WTC11 (cell line): ENCODE data around the gene RABL6.
"Not testable (repeated sequence)": the region's sequence is repeated elsewhere in the genome, so short reads cannot be mapped to it uniquely, and the experiment has no call there.

Experiments
- CDX4 ChIP-seq: fragments of 250-450 bp; sonication (Bioruptor Pico); IDR thresholded peaks from 2 replicates; pipeline ENCODE4 v1.9.0; 2021; ENCODE audit warnings: moderate library complexity, mild to moderate bottlenecking, inconsistent platforms, borderline replicate concordance
- CREB1 ChIP-seq: sonication (generic); formaldehyde crosslinking; IDR thresholded peaks from 2 replicates; pipeline ENCODE4 v1.8.0; 2023; ENCODE audit warnings: mild to moderate bottlenecking, missing genetic modification reagents
- CREM ChIP-seq: sonication (generic); formaldehyde crosslinking; IDR thresholded peaks from 2 replicates; pipeline ENCODE4 v1.8.1; 2022; ENCODE audit warnings: mild to moderate bottlenecking, missing genetic modification reagents, moderate library complexity
- CTCF ChIP-seq: fragments of 200-600 bp; IDR thresholded peaks from 2 replicates; pipeline ENCODE4 v1.8.0; 2022; ENCODE audit warnings: antibody characterized with exemption
- MAX ChIP-seq: sonication (generic); formaldehyde crosslinking; IDR thresholded peaks from 2 replicates; pipeline ENCODE4 v1.8.0; 2022; ENCODE audit warnings: mild to moderate bottlenecking, missing genetic modification reagents
- NR2C2 ChIP-seq: sonication (generic); formaldehyde crosslinking; IDR thresholded peaks from 2 replicates; pipeline ENCODE4 v1.8.0; 2022; ENCODE audit warnings: mild to moderate bottlenecking, missing genetic modification reagents
- SMAD4 ChIP-seq: sonication (generic); formaldehyde crosslinking; IDR thresholded peaks from 2 replicates; pipeline ENCODE4 v1.8.0; 2022; ENCODE audit warnings: mild to moderate bottlenecking, missing genetic modification reagents
- SP1 ChIP-seq: sonication (generic); formaldehyde crosslinking; conservative IDR thresholded peaks from 2 replicates; pipeline ENCODE4 v1.8.1; 2022; ENCODE audit warnings: missing genetic modification reagents
- STAT6 ChIP-seq: sonication (generic); formaldehyde crosslinking; conservative IDR thresholded peaks from 2 replicates; pipeline ENCODE4 v1.8.1; 2023; ENCODE audit warnings: mild to moderate bottlenecking, low read depth, missing genetic modification reagents, moderate library complexity
- USF2 ChIP-seq: sonication (generic); formaldehyde crosslinking; IDR thresholded peaks from 2 replicates; pipeline ENCODE4 v1.8.1; 2023; ENCODE audit warnings: mild to moderate bottlenecking, missing genetic modification reagents, moderate library complexity
- ZMAT4 ChIP-seq: fragments of 250-450 bp; sonication (Bioruptor Pico); IDR thresholded peaks from 2 replicates; pipeline ENCODE4 v1.9.0; 2021; ENCODE audit warnings: mild to moderate bottlenecking
- ZNF263 ChIP-seq: sonication (generic); formaldehyde crosslinking; IDR thresholded peaks from 2 replicates; pipeline ENCODE4 v1.8.1; 2022; ENCODE audit warnings: low read depth, mild to moderate bottlenecking, moderate library complexity, missing genetic modification reagents
- ZNF512 ChIP-seq: sonication (generic); formaldehyde crosslinking; IDR thresholded peaks from 2 replicates; pipeline ENCODE4 v1.8.1; 2022; ENCODE audit warnings: missing genetic modification reagents, borderline replicate concordance

- not testable (repeated sequence) for TF ChIP-seq NR2C2 (CRISPR knock-in tag); STAT6 (CRISPR knock-in tag); MAX (CRISPR knock-in tag); ZNF512 (CRISPR knock-in tag); CTCF; ZNF263 (CRISPR knock-in tag); SMAD4 (CRISPR knock-in tag); ZMAT4 (CRISPR knock-in tag); USF2 (CRISPR knock-in tag); CREM (CRISPR knock-in tag); SP1; CDX4 (CRISPR knock-in tag); CREB1 (CRISPR knock-in tag)
Observed at GRCh38 chr9:136788644-136789522, 18.9 kb upstream of the RABL6 start.
